CD4-positive, CD25-positive, alpha-beta regulatory T cell (primary cell): ENCODE results near the gene OPALIN. TPM values are rescaled to one million over a fixed set of nuclear protein-coding genes. Genes with fewer than 3 reads are reported as not detected.
A peak's percentile ranks its signal among the peaks of the same experiment; 100 is the strongest.

Experiments
- ATAC-seq, 2 donors: fragments of 150-1000 bp; cut with Tn5 transposase; one replicate each; pipeline ENCODE4 v1.10.0; 2021; ENCODE audit warnings: low read depth in 2 of 2, moderate number of reproducible peaks in 2 of 2, moderate library complexity in 1 of 2
- DNase-seq, 3 donors: peaks; one replicate each; pipeline versions ENCODE4 v3.0.0 to v3.0.0-alpha.2; 2012 to 2022; ENCODE audit warnings: mixed read lengths in 1 of 3
- H3K27ac ChIP-seq: one replicate; pipeline ENCODE4 v1.7.0; 2013; ENCODE audit warnings: mild to moderate bottlenecking, low read length; ENCODE audit not compliant: insufficient read depth, poor library complexity, severe bottlenecking
- H3K27me3 ChIP-seq: one replicate; pipeline ENCODE4 v1.7.0; 2013; ENCODE audit warnings: low read length; ENCODE audit not compliant: control insufficient read depth, insufficient read depth
- H3K36me3 ChIP-seq: one replicate; pipeline ENCODE4 v1.7.0; 2013; ENCODE audit warnings: mild to moderate bottlenecking, low read length, moderate library complexity; ENCODE audit not compliant: control insufficient read depth, insufficient read depth
- H3K4me1 ChIP-seq: 2 replicates; pipeline ENCODE4 v1.7.0; 2013; ENCODE audit warnings: mild to moderate bottlenecking, low read length; ENCODE audit not compliant: insufficient read depth, control insufficient read depth, poor library complexity, severe bottlenecking
- H3K4me3 ChIP-seq: one replicate; pipeline ENCODE4 v1.7.0; 2013; ENCODE audit warnings: low read depth, mild to moderate bottlenecking, low read length, moderate library complexity
- H3K9me3 ChIP-seq, 2 experiments: 1 replicate in 1 of 2; 2 replicates in 1 of 2; pipeline ENCODE4 v1.7.0; 2013; ENCODE audit warnings: low read length in 2 of 2, mild to moderate bottlenecking in 1 of 2, moderate library complexity in 1 of 2; ENCODE audit not compliant: control insufficient read depth in 2 of 2
- H3K27ac Mint-ChIP-seq, 3 donors: one replicate each; pipeline ENCODE4 v1.8.0; 2020 to 2022; ENCODE audit warnings: mild to moderate bottlenecking in 3 of 3, mixed read lengths in 3 of 3, moderate library complexity in 2 of 3
- H3K27me3 Mint-ChIP-seq: one replicate; pipeline ENCODE4 v1.8.0; 2022; ENCODE audit warnings: mild to moderate bottlenecking, mixed read lengths
- H3K36me3 Mint-ChIP-seq: one replicate; pipeline ENCODE4 v1.8.0; 2020; ENCODE audit warnings: mixed read lengths
- H3K4me1 Mint-ChIP-seq, 4 donors: one replicate each; pipeline ENCODE4 v1.8.0; 2020 to 2022; ENCODE audit warnings: mixed read lengths in 4 of 4, mild to moderate bottlenecking in 1 of 4
- H3K4me3 Mint-ChIP-seq, 4 donors: one replicate each; pipeline ENCODE4 v1.8.0; 2020 to 2022; ENCODE audit warnings: mild to moderate bottlenecking in 4 of 4, mixed read lengths in 4 of 4, moderate library complexity in 3 of 4
- H3K9me3 Mint-ChIP-seq, 7 donors: one replicate each; pipeline ENCODE4 v1.8.0; 2020 to 2022; ENCODE audit warnings: mixed read lengths in 7 of 7, mild to moderate bottlenecking in 3 of 7, moderate library complexity in 2 of 7
- polyA plus RNA-seq, 4 donors: library from polyadenylated mRNA; unstranded; fragments of 300-500 nt; fragmentation: Illumina TruSeq; gene quantifications; one replicate each; pipeline ENCODE4 v1.2.3, GENCODE V29; 2021
- total RNA-seq: library from RNA; stranded (reverse); gene quantifications from one replicate; pipeline ENCODE4 v1.2.3, GENCODE V29; 2022

OPALIN gene
- total and polyA plus RNA-seq, 5 donors from 2014 or later = not detected

GRCh38 chr10:96334616-96335526 lies 23.9 kb downstream of the OPALIN start:
- DNase-seq = no peak
- H3K4me3 Mint-ChIP-seq = no peak overlapping the region

GRCh38 chr10:96333101-96333500 lies 25.7 kb downstream of the OPALIN start:
- peaks cover 24% of the 10 kb centered on the region for H3K27me3 Mint-ChIP-seq
- Histone ChIP-seq H3K36me3 (no peaks in the 10 kb centered on the region), H3K9me3 (no peaks in the 10 kb centered on the region), H3K27ac (no peak overlapping the region), H3K27me3 (peaks cover 8% of the 10 kb centered on the region), H3K4me3 (peak overlapping the region; percentile 33), H3K4me1 (peaks cover 18% of the 10 kb centered on the region)
- DNase-seq (peak in 2 of 3 donors; percentile 62 to 64), ATAC-seq (peak; percentile 34 to 63)
- H3K4me3 Mint-ChIP-seq = peak overlapping the region in 3 of 4 donors; percentile 12 to 55 (median 53)
- H3K9me3 Mint-ChIP-seq = peaks cover 0 to 1% (median 0%) of the 10 kb centered on the region in 7 donors
- H3K4me1 Mint-ChIP-seq = peaks cover 10 to 40% (median 29%) of the 10 kb centered on the region in 4 donors
- H3K36me3 Mint-ChIP-seq = no peaks in the 10 kb centered on the region
- H3K27ac Mint-ChIP-seq = peak overlapping the region in 2 of 3 donors; percentile 3 to 17

More at GRCh38 chr10:96334616-96335526, 23.9 kb downstream of the OPALIN start:
- Histone ChIP-seq H3K27me3 (peaks cover 8% of the 10 kb centered on the region), H3K4me1 (peaks cover 18% of the 10 kb centered on the region), H3K4me3 (no peak overlapping the region), H3K36me3 (no peaks in the 10 kb centered on the region), H3K27ac (no peak overlapping the region), H3K9me3 (no peaks in the 10 kb centered on the region)
- Mint-ChIP-seq H3K4me1 (peaks cover 10 to 38% (median 27%) of the 10 kb centered on the region in 4 donors), H3K27ac (no peak overlapping the region), H3K36me3 (no peaks in the 10 kb centered on the region), H3K9me3 (peaks cover 0 to 1% (median 0%) of the 10 kb centered on the region in 7 donors), H3K27me3 (peaks cover 27% of the 10 kb centered on the region)
- ATAC-seq = no peak

- Histone ChIP-seq H3K4me3 (no peak overlapping the region), H3K27ac (no peak overlapping the region), H3K27me3 (peaks cover 1% of the 10 kb centered on the region), H3K9me3 (no peaks in the 10 kb centered on the region), H3K36me3 (no peaks in the 10 kb centered on the region), H3K4me1 (peaks cover 1% of the 10 kb centered on the region)
- no peak overlapping the region for H3K27ac Mint-ChIP-seq
- no peaks in the 10 kb centered on the region for H3K36me3 Mint-ChIP-seq
- peaks cover 10% of the 10 kb centered on the region for H3K27me3 Mint-ChIP-seq
- ATAC-seq (no peak), DNase-seq (no peak)
- peaks cover 0 to 1% (median 0%) of the 10 kb centered on the region in 7 donors for H3K9me3 Mint-ChIP-seq
- peaks cover 5 to 19% (median 13%) of the 10 kb centered on the region in 4 donors for H3K4me1 Mint-ChIP-seq
- H3K4me3 Mint-ChIP-seq = no peak overlapping the region
Observed at GRCh38 chr10:96327462-96327861, 31.3 kb downstream of the OPALIN start.

- no peak overlapping the region for H3K4me3 ChIP-seq
- Mint-ChIP-seq H3K4me1 (peaks cover 5 to 12% (median 7%) of the 10 kb centered on the region in 4 donors), H3K27ac (no peak overlapping the region), H3K36me3 (no peaks in the 10 kb centered on the region), H3K27me3 (peaks cover 19% of the 10 kb centered on the region), H3K9me3 (no peaks in the 10 kb centered on the region), H3K4me3 (no peak overlapping the region)
- DNase-seq (peak in 1 of 3 donors; percentile 41), ATAC-seq (no peak)
- H3K4me1 ChIP-seq = no peaks in the 10 kb centered on the region
- H3K27me3 ChIP-seq = peaks cover 1% of the 10 kb centered on the region
- H3K9me3 ChIP-seq = no peaks in the 10 kb centered on the region
- H3K27ac ChIP-seq = no peak overlapping the region
- H3K36me3 ChIP-seq = no peaks in the 10 kb centered on the region
Observed at GRCh38 chr10:96325719-96326373, 33.0 kb downstream of the OPALIN start.

GRCh38 chr10:96324447-96324846 lies 34.4 kb downstream of the OPALIN start:
- H3K36me3 ChIP-seq = no peaks in the 10 kb centered on the region
- Mint-ChIP-seq H3K4me1 (peaks cover 5 to 12% (median 7%) of the 10 kb centered on the region in 4 donors), H3K9me3 (no peaks in the 10 kb centered on the region), H3K4me3 (no peak overlapping the region), H3K36me3 (no peaks in the 10 kb centered on the region), H3K27ac (no peak overlapping the region), H3K27me3 (peaks cover 28% of the 10 kb centered on the region)
- no peaks in the 10 kb centered on the region for H3K4me1 ChIP-seq
- no peak overlapping the region for H3K4me3 ChIP-seq
- no peak overlapping the region for H3K27ac ChIP-seq
- H3K27me3 ChIP-seq = peaks cover 5% of the 10 kb centered on the region
- ATAC-seq (no peak), DNase-seq (no peak)
- H3K9me3 ChIP-seq = no peaks in the 10 kb centered on the region

GRCh38 chr10:96322275-96322674 lies 36.5 kb downstream of the OPALIN start:
- no peaks in the 10 kb centered on the region for H3K9me3 ChIP-seq
- ATAC-seq = no peak
- peaks cover 3 to 12% (median 6%) of the 10 kb centered on the region in 4 donors for H3K4me1 Mint-ChIP-seq
- no peaks in the 10 kb centered on the region for H3K4me1 ChIP-seq
- H3K27me3 Mint-ChIP-seq = peaks cover 33% of the 10 kb centered on the region
- peaks cover 0 to 2% (median 0%) of the 10 kb centered on the region in 7 donors for H3K9me3 Mint-ChIP-seq
- DNase-seq = no peak
- no peak overlapping the region for H3K27ac Mint-ChIP-seq
- H3K36me3 ChIP-seq = no peaks in the 10 kb centered on the region
- no peak overlapping the region for H3K4me3 Mint-ChIP-seq
- peaks cover 5% of the 10 kb centered on the region for H3K27me3 ChIP-seq
- H3K36me3 Mint-ChIP-seq = no peaks in the 10 kb centered on the region
- H3K27ac ChIP-seq = no peak overlapping the region
- no peak overlapping the region for H3K4me3 ChIP-seq

GRCh38 chr10:96321822-96322221 lies 37.0 kb downstream of the OPALIN start:
- Histone ChIP-seq H3K27me3 (peaks cover 5% of the 10 kb centered on the region), H3K4me1 (no peaks in the 10 kb centered on the region), H3K9me3 (no peaks in the 10 kb centered on the region), H3K36me3 (no peaks in the 10 kb centered on the region), H3K27ac (no peak overlapping the region), H3K4me3 (no peak overlapping the region)
- ATAC-seq (no peak), DNase-seq (no peak)
- Mint-ChIP-seq H3K4me3 (no peak overlapping the region), H3K27me3 (peaks cover 33% of the 10 kb centered on the region), H3K9me3 (peaks cover 0 to 2% (median 0%) of the 10 kb centered on the region in 7 donors), H3K27ac (no peak overlapping the region), H3K36me3 (no peaks in the 10 kb centered on the region), H3K4me1 (peaks cover 3 to 10% (median 4%) of the 10 kb centered on the region in 4 donors)
